HG03066 (cell line): ENCODE data around the gene CBLB.
"Not testable (repeated sequence)": the region's sequence is repeated elsewhere in the genome, so short reads cannot be mapped to it uniquely, and the experiment has no call there.

Experiments used
- ATAC-seq: cut with Tn5 transposase; IDR thresholded peaks from one replicate; pipeline ENCODE4 v1.9.1; 2021; ENCODE audit warnings: low read depth; ENCODE audit not compliant: unreplicated experiment

The CBLB gene

GRCh38 chr3:105763659-105764036 lies 105.2 kb downstream of the CBLB start:
- no peak for ATAC-seq

GRCh38 chr3:105762749-105763658 lies 105.8 kb downstream of the CBLB start:
- ATAC-seq = no peak

DNA sequence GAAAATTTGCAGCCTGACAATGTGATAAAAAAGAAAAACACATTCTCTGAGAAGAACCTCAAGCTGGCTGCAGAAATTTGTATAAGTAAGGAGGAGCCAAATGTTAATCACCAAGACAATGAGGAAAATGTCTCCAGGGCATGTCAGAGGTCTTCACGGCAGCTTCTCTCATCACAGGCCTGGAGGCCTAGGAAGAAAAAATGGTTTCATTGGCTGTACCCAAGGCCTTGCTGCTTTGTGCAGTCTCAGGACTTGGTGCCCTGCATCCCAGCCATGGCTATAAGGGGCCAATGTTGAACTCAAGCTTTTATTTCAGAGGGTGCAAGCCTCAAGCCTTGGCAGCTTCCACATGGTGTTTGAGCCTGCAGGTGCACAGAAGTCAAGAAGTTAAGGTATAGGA lies 106.6 kb downstream of the CBLB start:
- ATAC-seq = not testable (repeated sequence)

DNA sequence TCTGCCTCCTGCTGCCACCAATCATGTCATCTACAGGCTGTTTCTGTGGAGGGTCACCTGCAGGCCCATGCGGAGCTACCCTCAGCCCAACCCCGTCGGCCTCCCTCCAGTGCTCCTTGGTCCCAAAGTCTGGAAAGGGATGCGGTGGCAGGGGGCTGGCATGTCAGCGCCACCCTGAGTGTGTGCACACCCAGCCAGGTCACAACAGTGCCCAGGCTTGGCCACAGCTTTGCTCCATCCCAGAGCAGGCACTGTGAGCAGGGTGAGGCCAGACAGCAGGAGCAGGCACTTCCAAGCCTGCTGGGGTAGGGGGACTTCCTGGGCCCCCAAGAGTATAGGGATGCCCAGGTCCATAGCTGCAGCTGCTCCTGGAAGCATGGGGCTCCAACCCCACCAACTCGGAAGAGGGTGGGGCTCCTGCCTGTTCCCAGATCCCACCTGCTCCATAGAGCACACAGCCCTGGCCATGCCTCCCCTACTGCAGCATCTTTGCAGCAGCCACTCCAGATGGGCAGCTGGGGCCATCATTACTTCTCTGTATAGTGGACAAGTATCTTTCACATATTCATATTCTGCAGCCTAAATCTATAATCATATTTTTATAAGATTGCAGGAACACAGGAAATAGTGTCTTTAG lies 109.3 kb downstream of the CBLB start:
- ATAC-seq = no peak

GRCh38 chr3:105758451-105758850 lies 110.4 kb downstream of the CBLB start:
- ATAC-seq = no peak

DNA sequence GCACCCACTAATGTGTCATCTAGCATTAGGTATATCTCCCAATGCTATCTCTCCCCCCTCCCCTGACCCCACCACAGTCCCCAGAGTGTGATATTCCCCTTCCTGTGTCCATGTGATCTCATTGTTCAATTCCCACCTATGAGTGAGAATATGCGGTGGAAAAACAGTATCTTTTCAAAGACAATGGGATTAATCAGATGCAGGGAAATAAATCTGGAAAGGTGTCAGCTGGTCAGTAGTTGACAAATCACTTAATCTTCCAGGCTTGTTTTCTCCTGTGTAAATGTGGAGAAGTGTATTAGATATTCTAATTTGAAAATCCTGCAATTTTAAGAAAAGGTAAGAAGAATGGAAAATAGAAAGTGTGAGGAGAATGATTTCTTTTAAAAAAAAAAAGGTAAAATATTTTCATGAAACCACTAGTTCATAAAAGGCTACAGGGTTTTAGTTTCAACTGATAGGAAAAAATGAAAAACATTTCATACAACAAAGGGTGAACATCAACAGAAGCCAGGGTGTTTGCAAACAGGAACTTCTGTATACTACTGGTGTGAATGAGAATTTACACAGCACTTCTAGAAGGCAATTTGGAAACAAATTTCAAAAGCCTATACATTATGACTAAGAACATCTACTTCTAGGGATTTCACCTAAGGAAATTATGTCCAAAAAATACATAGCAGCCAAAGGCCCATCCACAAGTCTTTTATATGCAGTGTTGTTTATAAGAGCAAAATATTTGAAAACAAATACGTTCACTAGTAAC lies 113.5 kb downstream of the CBLB start:
- ATAC-seq = no peak

DNA sequence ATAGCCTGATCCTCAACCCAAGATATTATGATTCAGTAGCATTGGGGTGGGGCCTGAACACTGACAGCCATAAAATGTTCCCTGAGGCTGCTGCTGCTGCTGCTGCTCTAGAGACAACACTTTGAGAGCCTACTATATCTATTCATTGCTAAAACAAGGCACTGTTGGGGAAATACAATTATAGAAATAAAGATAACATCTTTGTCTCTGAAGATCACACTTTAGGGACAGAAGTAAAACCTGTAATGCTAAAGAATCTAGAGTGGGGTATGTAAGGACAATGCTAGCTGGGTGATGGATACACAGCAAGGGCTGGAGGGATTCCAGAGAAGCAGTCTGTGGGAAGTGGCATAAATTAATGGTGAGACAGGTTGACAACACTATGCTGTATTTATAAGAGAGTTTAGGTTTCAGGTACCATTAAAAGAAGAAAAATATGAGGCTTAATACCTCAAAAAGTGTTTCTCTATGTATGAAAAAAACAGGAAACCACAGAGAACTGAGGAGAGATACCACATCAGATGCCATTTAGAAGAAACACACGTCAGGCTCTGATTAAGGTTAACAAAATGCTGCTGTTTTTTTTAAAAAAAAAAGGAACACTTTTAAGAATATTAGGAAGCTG lies 115.9 kb downstream of the CBLB start:
- no peak for ATAC-seq

GRCh38 chr3:105747696-105748095 lies 121.1 kb downstream of the CBLB start:
- no peak for ATAC-seq

GRCh38 chr3:105747060-105747541 lies 121.7 kb downstream of the CBLB start:
- no peak for ATAC-seq

GRCh38 chr3:105746231-105746996 lies 122.4 kb downstream of the CBLB start:
- ATAC-seq = no peak

GRCh38 chr3:105745046-105745445 lies 123.8 kb downstream of the CBLB start:
- no peak for ATAC-seq

DNA sequence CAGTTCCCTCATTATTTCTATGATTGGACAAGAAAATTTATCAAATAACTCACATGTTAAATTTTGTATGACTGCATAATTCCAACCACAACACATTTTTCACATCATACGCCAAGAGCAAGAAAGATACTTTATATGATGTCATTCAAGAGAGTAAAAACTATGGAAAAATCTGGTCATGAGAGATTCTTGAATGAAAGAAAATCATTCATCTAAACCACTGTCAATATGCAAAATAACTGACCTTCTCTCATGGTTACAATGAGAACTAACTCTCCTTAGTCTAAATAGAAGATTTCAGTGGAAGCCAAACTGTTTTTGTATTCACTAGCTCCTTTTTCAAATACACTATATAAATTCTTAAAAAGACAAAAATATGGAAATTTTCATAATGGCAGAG lies 124.6 kb downstream of the CBLB start:
- no peak for ATAC-seq

DNA sequence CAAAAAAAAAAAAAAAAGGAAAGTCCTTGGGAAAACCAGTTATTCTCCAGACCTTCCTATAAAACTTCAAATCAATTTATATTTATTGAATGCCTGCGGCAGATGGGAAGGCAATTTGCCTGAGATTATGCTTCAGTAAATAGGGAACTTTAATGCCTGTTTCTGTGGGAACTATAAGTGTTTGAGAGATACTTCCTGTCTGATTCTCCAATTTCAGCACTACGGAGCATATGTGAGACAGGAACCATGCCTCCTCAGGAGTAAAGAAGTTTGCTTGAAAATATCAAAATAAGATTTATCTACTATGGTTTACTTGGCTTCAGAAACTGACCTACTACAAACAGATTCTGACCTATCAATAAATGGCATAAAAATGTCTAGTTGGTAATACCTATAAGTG lies 135.5 kb downstream of the CBLB start:
- ATAC-seq = no peak

- ATAC-seq = no peak
These were observed 137.1 kb downstream of the CBLB start for GRCh38 chr3:105731686-105732085.

DNA sequence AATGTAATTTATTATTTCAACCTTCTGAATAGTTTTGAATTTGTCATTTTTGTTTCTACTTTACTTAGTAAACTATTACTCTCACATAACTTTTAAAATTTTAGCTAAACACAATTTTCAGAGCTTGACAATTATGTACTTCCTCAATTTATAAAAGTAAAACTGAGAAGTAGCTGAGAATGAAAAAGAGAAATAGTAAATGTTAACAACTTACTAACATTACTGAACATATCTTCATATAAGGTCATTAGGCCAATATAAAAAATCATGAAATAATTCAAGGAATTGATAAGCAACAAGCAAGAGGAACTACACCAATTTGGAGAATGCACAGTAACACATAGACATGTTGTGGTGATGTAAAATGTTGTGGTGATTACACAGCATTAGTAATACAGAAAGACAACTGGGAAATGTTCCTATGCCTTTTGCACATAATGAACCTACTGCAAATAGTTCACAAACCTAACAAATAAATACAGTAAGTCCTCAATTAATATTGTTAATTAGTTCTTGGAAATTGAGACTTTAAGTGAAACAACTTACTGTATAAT lies 137.9 kb downstream of the CBLB start:
- ATAC-seq = no peak

DNA sequence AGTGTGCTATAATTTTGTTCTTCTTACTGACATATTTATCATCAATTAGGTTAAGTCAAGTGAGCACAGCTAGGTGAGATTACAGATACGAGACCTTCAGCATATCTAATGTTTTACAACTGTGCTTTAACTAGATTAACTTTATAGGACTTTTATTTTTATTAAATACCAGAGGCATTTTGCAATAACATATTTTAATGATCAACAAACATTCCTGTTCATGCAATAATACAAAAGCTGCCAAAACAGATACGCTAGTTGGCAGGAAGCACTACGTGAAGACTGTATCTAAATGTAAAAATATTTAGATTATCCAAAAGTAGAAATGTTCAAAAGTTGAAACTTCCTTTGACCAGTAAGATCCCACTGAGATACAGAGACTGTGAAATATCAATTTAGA lies 139.1 kb downstream of the CBLB start:
- ATAC-seq = no peak

GRCh38 chr3:105728771-105729312 lies 140.0 kb downstream of the CBLB start:
- ATAC-seq = no peak

GRCh38 chr3:105727036-105727435 lies 141.8 kb downstream of the CBLB start:
- ATAC-seq = not testable (repeated sequence)

GRCh38 chr3:105722943-105723556 lies 145.8 kb downstream of the CBLB start:
- ATAC-seq = peak; percentile 100
